ENCODE results near the gene TBXA2R.
"Not testable (repeated sequence)": the region's sequence is repeated elsewhere in the genome, so short reads cannot be mapped to it uniquely, and the experiment has no call there.

The TBXA2R gene

GRCh38 chr19:3606690-3607289 lies at the start of gene TBXA2R:
Gene TBXA2R, minus strand, starts transcription at chr19:3606875. Its CDS starts 6,241 bp downstream, at chr19:3600634.
- DNase-seq = peak; percentile 61

GRCh38 chr19:3656073-3656746 lies 49.5 kb upstream of the TBXA2R start:
- peak; percentile 37 for DNase-seq

GRCh38 chr19:3655402-3656072 lies 48.9 kb upstream of the TBXA2R start:
- peak; percentile 96 for DNase-seq

- DNase-seq = no peak
Observed at GRCh38 chr19:3653865-3654513, 47.3 kb upstream of the TBXA2R start.

GRCh38 chr19:3653081-3653795 lies 46.6 kb upstream of the TBXA2R start:
- DNase-seq = no peak

- no peak for DNase-seq
Observed at GRCh38 chr19:3652422-3652821, 45.7 kb upstream of the TBXA2R start.

GRCh38 chr19:3651684-3652083 lies 45.0 kb upstream of the TBXA2R start:
- DNase-seq = no peak

GRCh38 chr19:3649888-3650287 lies 43.2 kb upstream of the TBXA2R start:
- DNase-seq = no peak

- no peak for DNase-seq
Observed at GRCh38 chr19:3648037-3648905, 41.6 kb upstream of the TBXA2R start.

- DNase-seq = not testable (repeated sequence)
Observed at GRCh38 chr19:3647102-3647501, 40.4 kb upstream of the TBXA2R start.

- DNase-seq = no peak
Observed at GRCh38 chr19:3646336-3647092, 39.8 kb upstream of the TBXA2R start.

- no peak for DNase-seq
Observed at GRCh38 chr19:3645726-3646125, 39.1 kb upstream of the TBXA2R start.

- no peak for DNase-seq
Observed at GRCh38 chr19:3645067-3645396, 38.4 kb upstream of the TBXA2R start.

GRCh38 chr19:3644351-3645066 lies 37.8 kb upstream of the TBXA2R start:
- DNase-seq = no peak

GRCh38 chr19:3643674-3644313 lies 37.1 kb upstream of the TBXA2R start:
- DNase-seq = no peak

GRCh38 chr19:3642987-3643673 lies 36.5 kb upstream of the TBXA2R start:
- no peak for DNase-seq

GRCh38 chr19:3642296-3642695 lies 35.6 kb upstream of the TBXA2R start:
- DNase-seq = no peak

GRCh38 chr19:3641515-3642269 lies 35.0 kb upstream of the TBXA2R start:
- no peak for DNase-seq

- DNase-seq = no peak
Observed at GRCh38 chr19:3639479-3639878, 32.8 kb upstream of the TBXA2R start.
